Hippocampal formation (tissue), 2 donors: ENCODE results near the gene ZFHX3.
A peak's percentile ranks its signal among the peaks of the same experiment; 100 is the strongest.

ENCODE experiments used
- DNase-seq, 2 donors: peaks; one replicate each; lab custom pipeline; 2025; lab: John Stamatoyannopoulos, UW

The ZFHX3 gene

DNA sequence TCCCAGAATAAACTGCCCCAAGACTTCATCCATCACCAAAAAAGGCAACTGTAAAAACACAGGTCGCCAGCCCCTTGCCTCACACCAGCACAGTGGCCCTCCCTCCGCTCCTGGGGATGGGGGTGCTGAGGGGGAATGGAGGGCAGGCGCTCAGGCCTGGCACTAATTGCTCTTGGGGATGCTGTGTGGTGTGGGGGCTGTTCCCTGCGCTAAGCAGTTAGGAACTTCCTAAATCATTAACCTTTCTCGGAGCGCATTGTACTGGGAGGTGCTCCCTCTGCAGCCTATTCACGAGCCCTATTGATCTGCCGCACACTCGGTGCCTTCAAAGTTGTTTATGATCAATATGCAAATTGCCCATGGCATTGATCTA, 199.9 kb downstream of the ZFHX3 start:
- DNase-seq = no peak

DNA sequence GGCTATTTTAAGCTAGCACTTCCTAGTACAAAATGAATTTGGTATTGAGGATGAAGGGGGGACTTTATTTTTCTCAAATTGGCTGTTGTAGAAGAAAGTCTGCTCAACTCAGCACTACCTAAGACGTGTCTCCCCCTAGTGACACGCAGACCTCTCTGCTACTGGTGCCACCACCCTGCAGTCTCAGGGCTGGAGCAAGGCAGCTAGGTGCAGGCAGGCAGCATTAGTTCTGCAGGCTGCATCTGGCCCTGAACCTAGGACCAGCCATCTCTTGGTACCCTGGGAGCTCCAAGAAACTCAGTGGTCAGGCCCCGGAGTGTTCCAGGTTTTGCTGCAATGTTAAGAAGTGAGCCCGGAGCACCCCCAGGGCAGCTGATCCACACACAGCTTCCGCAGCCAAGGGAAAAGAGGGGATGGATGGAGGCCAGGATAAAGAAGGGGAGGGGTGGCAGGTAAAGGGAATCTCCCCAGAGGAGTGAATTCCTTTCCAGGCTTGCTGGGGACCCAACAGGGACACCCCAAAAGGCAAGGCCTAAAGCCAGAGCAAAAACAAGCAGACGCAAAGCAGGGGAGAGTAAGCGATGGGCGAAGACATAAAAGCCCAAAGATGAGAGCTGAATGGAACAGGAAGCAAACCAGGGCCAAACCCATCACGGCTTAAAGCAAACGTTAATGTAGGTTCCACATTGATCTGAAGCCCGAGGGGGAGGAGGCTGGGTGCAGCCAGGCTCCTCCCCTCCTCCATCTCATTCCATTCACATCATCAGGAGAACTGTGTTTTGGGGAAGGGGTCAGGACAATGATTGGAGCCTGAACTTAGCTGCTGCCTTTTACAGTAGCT, 200.5 kb downstream of the ZFHX3 start:
- DNase-seq = peak in 1 of 2 donors; percentile 23

DNA sequence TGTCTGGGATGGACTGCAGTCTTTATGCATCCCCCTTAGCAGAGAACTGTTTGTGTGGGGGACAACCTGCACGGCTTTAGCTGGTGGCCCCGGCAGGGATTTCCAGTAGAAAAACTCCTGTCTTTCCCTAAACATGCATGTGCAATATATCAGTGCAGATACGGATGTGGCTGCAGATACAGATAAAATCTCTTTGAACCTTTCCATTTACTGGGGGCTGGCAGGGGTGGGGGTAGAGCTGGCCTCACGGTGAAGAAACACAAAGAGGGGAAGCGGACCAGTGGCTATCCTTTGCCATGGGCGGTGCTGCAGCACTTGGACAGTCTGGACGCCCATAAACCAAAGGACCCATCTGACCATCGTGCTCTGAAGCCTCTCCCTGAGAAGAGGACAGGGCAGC, 201.3 kb downstream of the ZFHX3 start:
- no peak for DNase-seq

DNA sequence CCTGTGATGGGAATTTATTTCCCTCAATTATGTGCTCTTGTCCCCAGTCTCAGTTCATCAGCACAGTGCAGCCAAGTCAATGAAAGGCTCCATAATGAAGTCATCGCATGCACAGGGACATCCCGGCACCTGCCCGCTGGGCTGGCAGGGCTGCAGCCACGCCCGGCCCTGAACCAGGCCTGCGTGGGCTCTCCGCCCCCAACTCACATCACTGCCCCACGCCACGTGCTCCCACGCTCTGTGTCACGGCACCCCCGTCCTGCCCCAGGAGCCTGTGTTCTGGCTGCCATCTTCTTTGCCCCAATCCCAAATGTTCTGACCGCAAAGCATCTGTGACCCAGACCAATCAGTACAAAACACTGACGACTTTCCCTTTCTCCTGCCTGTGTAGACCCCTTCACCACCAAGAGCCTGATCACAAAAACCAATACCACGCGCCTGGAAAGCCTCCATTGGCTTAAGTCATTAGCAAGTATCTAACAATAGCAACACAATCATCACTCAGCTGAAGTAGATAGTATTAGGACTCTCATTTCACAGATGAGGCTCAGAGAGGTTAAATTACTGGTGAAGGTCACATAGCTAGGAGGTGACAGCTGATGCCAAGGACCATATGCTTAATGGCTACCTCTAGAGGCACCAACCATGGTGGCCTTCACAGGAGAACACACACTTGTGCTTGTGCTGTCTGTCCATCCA, 202.5 kb downstream of the ZFHX3 start:
- no peak for DNase-seq

DNA sequence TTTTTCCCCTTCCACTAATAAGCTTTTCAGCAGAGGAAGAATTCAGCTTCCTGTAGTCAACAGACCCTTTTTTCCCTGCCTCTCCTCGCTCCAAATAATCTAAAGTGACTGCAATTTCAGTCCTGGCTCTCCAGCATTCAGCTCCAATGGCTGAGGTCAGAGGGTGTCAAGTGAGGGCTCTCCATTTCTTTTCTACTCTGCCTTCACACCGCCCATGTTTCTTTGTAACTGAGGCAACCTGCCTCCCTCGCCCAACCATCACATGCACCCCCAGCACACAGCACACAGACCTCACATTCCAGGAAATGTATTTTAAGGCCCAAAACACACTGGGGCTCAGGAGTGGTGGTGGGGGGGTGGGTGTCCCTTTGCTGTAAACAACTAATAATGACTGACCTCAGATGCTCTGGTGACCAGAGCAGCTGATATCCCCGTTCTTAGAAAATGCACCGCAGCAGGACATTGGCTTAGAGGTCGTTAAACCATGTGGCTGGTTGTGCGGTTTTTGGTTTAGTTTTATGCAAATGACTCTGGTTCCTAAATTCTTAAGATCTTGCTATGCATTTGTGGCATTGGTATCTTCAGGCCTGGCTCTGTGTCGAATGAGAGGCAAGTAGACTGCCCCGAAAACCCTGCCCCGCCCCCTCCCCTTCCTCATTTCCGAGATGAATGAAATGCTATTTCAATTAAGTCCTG, 203.6 kb downstream of the ZFHX3 start:
- no peak for DNase-seq

DNA sequence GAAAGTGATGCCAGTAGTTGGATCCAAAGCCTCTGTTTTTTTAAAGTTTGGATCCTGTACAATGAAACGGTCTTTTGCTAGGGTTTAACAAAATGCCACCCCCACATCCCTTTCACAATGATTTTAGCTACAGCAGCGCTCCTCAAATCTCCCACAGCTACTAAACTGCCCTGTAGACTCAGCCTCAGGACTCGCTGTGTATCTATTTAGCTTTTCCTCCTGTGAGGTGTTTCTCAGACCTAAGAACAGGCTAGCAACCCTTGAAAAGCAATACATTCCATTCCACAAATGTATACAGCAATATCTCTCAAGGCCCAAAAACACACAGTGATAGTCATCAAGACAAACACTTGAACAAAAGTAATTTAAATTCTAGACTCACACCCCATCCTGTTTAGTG, 206.4 kb downstream of the ZFHX3 start:
- no peak for DNase-seq

DNA sequence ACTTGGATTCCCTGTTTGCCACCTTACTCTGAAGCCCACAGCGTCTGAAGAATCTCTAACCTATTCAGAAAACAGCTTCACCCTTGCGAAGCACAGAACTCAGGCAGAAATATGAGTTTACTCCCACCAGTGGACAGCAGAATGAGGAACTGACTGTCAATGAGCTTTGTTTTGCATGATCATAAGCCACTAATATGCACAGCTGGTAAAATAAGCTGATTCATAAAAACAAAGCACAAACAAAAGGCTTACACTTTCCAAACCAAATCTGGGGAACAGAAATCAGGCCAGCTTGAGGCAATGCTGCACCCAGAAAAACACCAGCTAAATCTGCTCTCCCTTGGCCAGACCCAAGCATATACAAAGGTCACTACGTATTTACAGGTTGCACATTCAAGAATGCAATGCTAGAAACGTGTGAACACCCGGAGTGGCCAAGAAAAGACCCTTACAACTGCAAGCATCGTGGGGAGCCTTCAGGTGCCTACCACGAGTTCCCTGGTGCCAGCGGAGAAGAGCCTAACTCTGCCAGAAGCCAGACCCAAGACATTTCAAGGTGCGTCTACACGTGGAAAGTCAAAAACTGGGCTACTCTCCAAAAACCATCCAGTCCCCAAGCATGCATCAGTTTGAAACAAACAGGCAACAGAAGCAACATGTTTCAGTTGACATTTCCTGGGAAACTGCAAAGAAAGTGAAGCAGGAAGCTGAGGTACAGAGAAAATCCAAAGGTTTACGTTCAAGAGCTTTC, 207.1 kb downstream of the ZFHX3 start:
- DNase-seq = no peak

DNA sequence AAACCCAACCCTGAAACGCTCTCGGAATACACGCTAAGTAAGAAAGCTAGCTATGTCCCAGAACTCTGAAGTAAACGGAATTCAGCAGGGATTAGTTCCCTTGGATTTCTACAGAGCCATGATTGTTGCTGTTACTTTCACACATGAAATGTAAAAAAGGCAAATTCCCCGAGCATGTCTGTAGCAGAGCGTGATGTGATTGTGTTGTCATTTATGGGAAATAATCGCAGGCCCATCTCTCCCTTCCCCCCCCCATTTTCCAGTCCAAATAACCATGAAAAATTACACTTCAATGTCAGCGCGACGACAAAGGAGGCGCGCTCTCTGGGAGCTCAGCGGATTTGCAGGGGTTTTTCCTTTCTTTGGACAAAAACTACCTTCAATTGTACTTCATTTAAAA, 209.0 kb downstream of the ZFHX3 start:
- no peak for DNase-seq

DNA sequence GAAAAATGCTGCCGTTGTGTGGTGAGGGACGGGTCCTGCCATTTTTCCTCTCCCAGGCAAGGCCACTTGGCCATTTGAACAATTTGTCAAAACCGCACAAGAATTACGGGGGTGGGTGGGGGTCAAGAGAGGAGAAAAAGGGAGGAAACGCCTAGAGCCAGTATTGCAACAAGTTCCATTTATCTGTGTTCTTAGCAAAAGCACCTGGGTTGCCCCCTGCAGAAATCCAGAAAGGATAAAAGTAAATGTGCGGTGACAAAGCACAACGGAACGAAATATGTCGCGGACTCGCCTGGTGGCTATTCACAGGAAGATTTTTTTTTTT, 209.4 kb downstream of the ZFHX3 start:
- no peak for DNase-seq

DNA sequence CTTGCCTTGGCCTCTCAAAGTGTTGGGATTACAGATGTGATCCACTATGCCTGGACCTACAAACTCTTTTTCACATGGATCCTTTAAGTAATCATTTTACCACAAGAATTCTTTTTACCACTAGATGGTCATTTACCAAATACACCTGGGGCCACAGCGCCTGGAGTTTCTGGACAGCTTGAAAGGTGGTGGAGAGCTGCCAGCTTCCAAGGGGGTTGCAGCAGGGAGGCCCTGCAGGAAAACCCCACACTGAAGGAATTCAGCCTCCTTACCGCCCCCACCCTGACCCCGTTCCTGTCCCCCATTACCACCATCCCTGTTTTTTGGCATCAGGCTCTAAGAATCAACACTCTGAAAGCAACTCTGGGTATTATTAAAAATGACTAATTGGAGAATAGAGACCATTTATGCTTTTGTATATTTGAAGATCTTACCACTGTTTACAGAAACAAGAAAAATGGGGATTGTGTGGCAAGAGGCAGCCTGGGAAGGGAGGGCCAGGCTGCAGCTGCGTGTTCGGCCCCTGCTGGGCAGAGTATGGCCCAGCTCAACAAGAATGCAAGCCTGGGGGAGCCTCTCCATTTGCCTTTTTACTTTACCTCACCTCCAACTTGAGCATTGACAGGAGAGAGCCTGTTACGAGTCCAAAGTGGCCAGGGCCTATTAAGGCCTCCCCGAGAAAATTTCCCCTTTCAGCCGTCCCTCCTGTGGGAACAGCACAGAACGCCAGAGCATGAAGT, 209.9 kb downstream of the ZFHX3 start:
- DNase-seq = no peak

DNA sequence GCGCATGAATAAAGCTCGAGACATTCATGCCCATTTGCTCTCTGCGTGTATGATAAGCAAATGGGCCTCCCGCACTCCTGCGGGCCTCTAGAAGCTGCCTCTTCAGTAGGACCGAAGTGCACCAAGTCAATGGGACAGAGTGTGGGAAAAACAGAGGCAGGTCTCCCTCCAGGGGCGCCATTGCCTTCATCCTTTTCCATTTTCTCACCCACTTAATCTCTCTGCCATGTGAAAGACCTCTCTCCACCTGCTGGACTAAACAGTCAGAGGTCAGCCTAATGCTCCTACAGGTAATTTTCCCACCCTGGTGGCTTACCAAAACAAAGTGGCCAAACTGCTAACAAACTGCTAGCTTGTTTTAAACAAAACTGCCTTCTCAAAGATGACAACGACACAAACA, 210.9 kb downstream of the ZFHX3 start:
- no peak for DNase-seq

DNA sequence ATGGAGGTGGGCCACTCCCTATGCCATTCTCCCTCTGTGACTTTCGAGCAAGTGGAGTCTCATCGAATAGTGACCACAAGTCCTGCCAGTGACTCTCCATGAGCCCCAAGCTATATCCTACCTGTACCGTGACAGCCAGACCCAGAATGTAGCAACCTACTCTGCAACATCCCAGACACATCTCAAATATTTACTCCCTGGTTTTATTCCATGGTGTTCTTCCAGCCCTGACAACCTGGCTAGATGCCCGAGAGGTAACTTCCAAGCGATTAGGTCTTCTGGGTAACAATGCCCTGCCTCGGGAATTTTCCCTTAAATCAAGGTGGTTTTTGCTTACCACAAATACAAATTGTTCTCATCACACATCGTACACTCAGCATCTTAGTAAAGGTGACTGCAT, 211.7 kb downstream of the ZFHX3 start:
- no peak for DNase-seq

DNA sequence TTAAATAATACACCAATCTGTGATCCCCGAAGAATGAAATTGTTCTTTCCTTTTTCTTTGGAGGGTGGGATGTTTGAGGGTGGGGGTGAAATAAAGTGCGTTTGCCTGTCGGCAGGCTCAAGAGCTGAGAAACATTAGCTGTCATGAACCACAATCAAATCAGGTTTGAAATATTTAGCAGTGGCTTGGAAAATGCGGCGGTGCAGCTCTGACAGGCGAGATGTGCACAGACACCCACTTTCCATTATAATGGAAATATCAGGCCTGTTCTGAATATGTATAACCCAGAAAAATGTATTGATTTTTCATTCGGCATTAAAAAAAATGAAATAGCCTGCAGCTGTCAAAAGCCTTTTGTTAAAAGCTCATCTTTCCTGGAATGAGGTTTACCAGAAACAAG, 212.8 kb downstream of the ZFHX3 start:
- no peak for DNase-seq

DNA sequence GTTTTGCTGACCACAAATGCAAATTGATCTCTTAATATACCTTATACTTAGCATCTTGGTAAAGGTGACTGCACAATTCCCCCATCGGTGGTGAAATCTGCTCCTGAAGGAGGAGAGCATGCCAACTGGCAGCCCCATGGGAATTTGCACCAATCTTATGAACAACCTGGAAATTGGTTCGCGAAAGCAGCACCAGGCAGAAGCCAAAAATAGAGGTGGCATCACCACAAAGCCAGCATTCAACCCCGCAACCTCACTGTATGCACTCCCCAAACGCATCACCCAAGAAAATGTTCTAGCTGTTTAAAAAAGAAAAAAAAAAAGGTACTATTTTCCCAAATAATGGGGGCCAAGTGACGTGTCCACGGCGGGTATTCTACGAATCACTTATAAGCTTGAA, 213.4 kb downstream of the ZFHX3 start:
- DNase-seq = no peak

DNA sequence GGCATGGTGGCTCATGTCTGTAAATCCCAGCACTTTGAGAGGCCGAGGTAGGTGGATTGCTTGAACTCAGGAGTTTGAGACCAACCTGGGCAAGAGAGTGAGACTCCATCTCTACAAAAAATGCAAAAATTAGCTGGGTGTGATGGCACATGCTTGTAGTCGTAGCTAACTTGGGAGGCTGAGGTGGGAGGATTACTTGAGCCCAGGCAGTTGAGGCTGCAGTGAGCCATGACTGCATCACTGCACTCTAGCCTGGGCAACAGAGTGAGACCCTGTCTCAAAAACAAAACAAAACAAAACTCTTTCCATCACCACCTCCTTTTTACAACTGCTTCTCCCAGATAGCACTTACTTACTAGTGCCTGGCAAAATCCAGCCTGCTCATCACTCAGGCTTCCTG, 214.0 kb downstream of the ZFHX3 start:
- DNase-seq = no peak

DNA sequence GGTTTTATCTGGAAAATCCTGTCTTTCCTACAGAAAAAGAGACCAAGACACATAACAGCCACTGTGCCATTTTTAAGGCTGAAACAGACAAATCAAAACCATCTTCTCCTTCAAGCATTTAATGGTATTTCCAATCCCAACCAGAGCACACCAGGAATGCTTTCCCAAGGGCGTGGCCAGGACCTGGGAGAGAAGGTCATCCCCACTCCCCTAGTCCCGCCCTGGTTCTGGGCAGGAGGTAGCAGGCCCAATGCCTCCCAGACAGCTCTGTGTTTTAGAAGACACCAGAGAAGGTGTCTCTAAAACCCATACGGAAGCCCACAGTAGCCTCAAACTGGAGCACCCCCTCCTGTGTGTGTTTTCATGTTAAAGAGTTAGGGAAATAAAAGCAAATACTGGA, 214.4 kb downstream of the ZFHX3 start:
- DNase-seq = no peak

DNA sequence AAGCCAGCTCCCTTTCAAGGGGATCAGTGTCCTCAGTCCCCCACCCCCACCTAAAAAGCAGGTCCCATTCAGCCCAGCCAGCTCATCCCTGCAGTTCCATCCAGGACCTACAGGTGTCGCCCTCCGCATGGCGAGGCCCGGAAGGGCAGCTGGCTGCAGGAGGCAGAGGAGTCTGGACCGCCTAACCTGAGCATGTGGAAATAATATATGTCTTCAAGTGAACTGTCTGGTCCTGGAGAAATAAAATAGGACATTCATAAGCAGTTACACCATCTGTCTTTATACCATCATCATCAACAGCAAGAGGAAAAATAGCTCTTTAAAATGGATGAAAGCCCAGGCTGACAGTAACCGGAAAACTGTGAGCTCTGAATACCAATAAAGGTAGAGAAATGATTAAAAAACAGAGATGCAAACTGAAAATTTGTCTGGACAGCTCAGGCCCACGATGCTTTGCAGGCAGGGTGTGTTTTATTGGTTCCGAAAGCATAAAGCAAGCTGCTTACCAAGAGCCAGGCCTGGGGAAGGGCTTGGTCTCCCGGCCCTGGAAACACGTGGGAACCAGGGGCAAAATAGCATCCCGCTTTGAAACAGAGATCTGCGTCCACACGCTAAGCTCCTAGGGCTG, 215.2 kb downstream of the ZFHX3 start:
- DNase-seq = peak; percentile 35 to 67

DNA sequence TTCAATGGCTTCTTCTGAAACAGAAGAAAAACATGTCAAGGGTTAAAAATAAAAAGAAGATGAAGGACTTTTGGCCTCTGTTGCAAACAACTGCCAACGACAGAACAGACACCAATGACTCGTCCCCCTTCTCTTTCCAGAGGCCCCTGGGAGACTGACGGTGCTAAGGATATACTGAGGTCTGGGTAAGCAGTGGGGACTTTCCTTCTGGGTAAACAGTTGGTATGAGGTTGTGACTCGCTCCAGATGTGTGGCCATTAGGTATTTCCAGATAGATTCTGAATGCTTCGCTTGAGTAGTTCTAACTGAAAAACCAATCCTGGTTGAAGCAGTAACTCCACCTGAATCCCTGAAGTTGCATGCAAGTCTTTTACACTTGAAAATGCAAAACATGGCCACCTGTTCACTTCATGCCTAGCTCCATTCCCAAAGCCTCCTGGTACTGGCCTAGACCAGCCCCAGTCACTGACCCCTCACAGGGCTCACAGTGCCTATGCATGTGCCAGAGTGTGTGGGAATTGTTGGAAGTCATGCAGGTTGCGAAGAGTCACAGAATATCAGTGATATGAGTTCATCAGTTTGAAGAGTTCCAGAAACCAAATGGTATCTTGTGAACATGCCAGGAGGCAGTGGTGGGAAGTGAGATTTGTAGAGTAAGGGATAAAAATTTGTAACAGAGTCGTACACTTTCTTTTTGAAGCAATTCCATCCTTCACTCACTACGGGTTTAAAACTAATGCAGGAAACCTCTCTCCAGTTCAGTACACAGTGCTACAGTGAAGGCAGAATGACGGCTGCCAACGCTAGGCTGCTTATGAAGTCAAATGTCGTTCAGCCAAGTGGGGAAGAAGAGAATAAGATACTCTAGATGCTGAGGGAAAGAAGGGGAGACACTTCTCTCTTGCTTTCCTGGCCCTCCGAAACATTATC, 217.8 kb downstream of the ZFHX3 start:
- no peak for DNase-seq

DNA sequence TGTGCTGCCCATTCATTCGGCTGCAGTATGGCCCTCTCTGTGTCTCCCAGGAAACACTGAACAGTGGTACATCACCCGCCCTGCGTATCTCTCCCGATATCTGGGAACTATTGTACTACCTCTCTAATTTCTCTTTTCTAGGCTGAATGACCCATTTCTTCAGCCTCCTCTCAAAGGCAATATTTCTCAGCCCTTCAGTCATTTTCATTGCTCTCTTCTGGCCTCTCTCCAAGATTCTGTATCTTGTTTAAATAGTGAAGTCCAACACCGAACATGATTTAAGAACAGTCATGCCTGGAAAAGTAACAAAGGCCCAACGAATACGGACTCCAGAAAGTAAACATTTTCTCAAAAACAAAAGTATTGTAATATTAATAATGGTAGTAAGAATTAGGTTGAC, 220.1 kb downstream of the ZFHX3 start:
- no peak for DNase-seq
